Activated CD8-positive, alpha-beta memory T cell treated with anti-CD3 and anti-CD28 coated beads, Interleukin-2, amount 50 U/mL, for 1 hour (primary cell): ENCODE measurements around the gene PHF5A.

ENCODE experiments used
- DNase-seq: peaks from one replicate; pipeline ENCODE4 v3.0.0-alpha.2; 2020; ENCODE audit errors: extremely low read depth

PHF5A gene, protein sequence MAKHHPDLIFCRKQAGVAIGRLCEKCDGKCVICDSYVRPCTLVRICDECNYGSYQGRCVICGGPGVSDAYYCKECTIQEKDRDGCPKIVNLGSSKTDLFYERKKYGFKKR

DNA sequence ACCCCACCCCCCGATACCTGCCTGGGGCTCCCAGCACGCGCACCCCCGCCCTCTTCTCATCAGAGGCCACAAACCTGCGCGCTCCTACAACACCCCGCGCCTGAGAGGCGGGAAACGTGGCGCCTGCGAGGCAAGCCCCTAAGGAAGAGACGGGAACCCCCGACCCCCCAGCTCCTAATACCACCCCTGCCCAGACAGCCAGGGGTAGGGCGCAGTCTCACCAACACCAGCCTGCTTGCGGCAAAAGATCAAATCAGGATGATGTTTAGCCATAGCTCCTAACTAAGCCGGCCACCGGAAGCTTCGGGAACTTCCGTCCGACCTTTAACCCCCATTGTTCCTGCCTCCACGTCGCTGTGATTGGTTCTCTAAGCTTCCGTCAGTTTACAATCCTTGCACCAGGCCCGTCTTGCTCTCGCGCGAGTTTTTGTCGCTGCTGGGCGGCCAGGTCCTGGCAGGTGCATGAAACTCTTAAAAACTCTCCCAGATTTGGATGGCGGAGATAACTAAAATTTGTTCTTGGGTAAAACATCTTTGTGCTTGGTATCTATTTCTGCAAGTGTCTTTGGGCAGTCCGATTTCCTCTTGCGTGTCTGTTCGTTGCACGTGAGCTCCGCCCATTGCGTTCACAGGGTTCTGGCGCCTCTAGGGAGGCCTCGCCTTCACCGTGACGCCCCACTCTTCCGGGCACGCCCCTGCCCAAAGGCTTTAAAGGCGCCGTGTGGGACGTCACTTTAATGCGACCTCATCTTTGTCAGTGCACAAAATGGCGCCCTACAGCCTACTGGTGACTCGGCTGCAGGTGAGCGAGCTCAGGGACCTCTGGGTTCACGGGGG, at the start of gene PHF5A, which contains the start of gene ACO2:
Gene PHF5A (minus strand): TSS at position 312 of the 837 bp plus-strand sequence. CDS start 39 bp downstream, at position 273.
Gene ACO2 (plus strand): TSS at position 737 of the 837 bp plus-strand sequence. CDS start 30 bp downstream, at position 767.
- peak; percentile 95 for DNase-seq

DNA sequence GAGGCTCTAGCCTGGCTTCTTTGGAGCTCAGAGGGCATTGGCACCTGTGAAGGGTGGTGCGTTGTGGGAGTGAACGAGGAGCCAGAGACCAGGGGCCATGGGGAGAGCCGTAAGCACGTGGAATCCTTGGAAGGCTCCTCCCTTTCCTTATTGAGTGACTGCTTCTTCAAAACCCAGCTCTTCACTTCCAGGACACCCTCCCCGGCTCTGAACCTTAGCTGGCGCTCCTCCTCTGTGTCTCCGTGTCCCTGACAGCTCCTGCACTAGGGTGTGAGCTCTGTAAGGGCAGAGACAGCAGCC, 49.5 kb upstream of the PHF5A start:
- DNase-seq, result no peak

DNA sequence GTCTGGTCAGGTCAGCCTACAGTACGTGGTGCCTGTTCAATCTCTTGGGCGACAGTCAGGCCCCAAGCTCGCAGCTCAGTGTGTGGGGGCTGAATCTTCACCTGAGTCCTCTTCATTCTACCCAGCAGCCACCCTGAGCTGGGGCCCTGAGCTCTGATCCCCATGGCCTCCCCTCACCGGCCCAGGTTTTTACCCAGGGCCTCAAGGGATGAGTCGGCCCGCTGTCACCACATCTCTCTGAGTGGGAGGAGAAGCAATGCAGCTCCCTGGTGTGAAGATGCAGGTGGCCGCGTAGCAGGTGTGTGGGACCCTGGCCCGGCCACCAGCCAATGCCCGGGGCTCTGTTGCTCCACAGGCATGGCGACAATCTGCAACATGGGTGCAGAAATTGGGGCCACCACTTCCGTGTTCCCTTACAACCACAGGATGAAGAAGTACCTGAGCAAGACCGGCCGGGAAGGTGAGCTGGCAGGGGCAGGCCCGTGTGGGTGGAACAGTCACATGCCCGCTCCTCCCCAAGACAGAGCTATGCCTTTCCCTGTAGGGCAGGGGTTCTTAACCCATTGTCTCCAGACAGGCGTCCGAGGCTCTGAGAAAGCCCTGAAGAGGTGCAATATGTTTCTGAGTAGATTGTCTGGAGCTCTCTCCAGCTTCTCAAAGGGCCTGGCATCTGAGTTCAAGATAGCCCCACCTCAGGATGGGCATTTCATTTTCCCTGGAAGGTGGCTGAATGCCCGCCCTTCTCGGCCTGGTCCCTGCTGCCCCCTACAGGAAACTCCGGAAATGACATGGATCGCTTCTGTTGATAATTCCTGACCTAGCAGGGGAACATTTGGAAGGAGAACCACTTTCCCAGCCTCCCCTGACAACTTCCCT, 48.9 kb upstream of the PHF5A start:
- DNase-seq, result no peak

DNA sequence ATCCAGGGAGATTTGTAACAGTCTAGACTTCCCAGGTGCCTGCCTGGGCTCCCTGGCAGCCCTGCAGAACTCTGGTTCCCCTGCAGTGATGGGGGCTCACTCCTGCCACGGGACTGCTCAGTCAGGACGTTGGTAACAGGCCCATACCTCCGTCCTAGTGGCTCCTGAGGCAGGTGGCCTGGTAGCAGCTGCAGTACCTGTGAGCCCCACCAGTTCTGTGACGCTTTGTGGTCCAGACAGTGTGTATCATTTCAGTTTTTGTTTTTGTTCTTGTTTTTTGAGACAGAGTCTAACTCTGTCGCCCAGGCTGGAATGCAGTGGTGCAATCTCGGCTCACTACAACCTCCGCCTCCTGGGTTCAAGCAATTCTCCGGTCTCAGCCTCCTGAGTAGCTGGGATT, 48.0 kb upstream of the PHF5A start:
- DNase-seq, result no peak

DNA sequence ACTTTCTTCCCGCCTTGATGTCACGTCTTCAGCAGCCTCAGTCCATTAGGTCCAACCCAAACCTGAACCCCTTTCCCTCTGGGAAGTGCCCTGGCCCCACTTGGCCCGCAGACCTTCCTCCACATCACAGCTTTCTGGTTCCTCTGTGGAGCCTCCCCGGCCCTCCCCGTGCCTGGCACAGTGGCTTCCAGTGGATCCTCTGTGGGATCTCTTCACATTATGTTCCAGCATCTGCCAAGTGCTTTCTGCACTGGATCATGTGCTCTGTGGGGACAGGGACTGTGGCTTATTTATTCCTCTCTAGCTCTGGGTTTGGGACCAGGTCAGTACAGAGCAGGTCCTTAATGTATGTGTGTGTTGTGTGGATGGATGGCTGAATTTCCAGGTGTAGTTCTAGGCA, 44.9 kb upstream of the PHF5A start:
- DNase-seq, result no peak

DNA sequence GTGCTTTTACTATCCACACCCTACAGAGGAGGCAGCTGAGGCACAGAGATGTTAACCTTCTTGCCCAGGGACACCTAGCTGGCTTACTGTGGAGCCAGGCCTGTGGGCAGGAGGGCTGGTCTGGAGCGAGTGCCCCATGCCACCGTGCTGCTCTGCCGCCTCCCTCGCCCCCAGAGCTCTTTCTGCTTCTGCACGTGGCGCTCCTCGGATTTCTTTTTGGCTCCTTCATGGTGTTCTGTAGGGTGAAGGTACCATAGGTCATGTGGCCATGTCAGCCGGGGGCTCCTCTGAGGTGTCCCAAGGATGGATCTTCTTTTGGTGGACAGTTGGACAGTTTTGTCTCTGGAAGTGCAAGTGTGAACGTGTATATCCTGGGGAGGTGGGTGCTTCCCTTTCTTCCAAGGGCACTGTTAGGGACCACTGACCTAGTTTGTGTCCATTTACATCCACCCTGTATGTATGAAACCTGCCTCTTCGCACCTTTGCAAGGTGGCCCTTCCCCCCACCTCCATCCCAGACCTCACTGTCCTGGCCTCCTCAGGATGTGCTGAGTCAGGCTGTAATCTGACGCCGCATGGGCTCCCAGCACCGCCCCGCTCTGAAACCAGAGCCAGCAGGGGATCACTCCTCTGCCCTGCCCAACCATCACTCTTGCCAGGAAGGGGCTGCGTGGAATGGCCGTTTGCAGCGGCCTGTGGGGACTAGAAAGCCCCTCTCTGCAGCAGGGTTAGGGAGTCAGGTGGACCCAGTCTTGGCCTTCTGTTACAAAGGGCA, 44.1 kb upstream of the PHF5A start:
- no peak for DNase-seq

DNA sequence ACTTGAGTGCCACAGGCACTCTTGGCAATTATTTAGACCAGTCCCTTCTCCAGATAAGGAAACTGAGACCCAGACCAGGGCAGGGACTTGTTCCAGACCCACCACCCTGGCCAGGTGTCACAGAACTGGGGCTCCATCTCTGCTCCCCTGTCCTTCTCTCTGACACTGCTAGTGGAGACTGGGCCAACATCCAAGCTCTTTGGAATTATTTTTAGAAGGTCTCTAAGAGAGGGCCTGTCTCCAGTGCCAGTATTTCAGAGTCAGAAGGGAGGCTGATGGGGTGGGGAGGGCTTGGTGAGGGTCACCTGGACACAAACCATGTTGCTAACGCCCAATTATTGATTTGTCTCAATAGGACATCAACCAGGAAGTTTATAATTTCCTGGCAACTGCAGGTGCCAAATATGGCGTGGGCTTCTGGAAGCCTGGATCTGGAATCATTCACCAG, 43.1 kb upstream of the PHF5A start:
- DNase-seq, result no peak

DNA sequence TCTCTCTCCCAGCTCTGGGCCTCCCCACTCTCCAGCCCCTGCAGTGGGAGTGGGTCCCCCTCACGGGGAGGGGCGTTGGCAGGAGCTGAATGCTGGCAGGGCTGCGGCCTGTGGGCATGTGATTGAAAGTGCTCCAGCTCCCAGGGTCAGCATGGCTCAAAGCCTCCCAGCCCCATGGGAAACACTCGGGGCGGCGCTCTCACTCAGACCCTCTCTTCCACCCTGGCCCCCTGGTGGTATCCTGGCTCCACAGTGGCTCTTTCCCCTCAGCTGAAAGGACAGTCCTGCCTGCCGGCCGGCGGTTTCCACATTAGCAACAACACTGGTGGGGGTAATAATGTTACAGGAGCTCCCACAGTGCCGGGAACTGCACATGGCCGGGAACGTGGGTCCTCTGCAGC, 40.3 kb upstream of the PHF5A start:
- DNase-seq, result no peak

DNA sequence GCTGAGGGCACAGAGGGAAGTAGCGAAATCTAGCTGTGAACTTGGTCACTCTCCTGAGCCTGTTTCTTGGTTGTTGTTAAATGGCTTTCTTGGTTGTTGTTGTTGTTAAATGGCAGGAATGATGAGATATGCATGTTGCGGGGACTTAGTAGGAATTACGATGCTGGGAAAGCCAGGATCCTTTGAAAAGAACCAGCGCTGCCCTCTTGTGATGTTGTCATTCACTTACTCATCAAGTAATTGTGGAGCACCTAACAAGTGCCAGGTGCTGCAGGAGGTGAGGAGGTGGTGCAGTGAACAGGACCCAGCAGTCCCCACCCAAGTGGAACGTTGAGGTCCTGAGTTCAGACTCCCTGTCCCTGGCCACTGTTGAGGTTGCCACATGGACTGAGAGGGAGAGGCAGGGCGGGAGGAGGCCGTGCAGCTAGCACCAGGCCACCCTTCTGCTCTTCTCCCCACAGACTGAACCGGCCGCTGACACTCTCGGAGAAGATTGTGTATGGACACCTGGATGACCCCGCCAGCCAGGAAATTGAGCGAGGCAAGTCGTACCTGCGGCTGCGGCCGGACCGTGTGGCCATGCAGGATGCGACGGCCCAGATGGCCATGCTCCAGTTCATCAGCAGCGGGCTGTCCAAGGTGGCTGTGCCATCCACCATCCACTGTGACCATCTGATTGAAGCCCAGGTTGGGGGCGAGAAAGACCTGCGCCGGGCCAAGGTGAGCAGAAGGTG, 39.0 kb upstream of the PHF5A start:
- DNase-seq, result no peak

DNA sequence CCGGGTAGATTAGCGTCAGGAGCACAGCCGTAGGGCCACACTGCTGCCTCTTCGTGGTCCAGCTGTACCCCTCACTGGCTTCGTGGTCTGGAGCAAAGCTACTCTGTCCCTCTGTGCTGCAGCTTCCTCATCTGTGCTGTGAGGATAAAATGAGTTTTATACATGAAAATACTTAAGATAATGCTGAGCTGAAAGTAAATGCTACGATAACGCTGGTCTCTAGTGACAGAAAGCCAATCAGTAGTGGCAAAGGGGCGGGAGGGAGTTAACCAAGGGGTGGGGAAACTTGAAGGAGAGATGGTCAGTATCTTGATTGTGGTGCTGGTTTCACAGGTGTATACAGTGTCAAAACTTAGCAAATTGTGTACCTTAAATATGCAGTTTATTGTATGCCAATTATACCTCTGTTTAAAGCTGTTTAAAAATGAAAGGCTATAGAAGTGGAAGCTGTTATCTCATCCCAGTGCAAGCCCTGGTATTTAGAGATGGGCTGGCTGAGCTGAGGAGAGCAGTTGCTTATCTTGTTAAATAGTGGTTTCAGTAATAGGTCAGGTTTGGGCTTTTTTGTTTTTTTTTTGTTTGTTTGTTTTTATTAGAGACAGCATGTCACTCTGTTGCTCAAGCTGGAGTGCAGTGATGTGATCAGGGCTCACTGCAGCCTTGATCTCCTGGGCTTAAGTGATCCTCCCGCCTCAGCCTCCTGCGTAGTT, 37.2 kb upstream of the PHF5A start:
- no peak for DNase-seq

DNA sequence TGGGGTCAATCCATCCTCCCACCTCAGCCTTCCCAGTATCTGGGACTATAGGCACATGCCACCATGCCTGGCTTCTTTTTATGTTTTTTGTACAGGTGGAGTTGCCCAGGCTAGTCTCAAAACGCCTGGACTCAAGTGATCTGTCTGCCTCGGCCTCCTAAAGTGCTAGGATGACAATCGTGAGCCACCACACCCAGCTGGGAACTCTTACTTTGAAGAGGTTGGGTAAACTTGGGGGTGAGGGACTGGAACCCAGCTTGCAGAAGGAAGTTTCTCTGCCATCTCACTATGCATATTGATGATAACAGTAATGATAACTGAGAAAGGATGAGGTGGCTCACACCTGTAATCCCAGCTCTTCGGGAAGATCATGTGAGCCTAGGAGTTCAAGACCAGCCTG, 36.3 kb upstream of the PHF5A start:
- DNase-seq, result no peak

DNA sequence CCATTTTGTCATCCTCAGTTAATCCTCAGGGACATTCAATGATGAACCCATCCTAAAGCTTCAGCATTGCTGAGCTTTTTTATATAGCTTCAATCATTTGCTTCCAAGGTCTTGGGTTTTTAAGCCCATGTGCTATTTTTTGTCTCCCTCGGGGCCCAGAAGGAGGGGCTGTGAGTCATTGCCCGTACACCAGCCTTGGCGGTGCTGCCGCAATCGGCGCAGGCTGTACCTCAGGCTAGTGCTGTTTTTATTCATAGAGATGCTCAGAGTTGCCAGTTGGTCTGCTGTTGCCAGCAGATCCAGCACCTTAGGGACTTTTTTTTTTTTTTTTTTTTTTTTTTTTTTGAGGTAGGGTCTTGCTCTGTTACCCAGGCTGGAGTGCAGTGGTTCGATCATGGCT, 35.9 kb upstream of the PHF5A start:
- DNase-seq, result no peak

DNA sequence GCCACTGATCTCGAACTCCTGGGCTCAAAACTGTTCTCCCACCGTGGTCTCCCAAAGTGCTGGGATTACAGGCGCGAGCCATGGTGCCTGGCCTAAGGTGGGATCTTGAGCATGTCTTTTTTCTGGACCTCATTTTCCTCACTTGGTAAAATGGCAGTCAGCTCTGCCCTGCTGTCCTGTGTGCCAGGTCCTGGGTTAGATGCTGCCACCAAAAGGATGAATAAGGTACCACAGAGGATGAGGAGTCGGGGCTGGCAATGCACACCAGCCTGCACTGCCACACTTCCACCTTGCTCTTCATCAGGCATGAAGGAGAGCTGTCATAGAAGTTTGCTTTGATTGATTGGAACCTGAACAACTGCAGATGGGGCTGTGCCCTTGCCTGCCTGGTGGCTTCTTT, 32.7 kb upstream of the PHF5A start:
- DNase-seq, result no peak

DNA sequence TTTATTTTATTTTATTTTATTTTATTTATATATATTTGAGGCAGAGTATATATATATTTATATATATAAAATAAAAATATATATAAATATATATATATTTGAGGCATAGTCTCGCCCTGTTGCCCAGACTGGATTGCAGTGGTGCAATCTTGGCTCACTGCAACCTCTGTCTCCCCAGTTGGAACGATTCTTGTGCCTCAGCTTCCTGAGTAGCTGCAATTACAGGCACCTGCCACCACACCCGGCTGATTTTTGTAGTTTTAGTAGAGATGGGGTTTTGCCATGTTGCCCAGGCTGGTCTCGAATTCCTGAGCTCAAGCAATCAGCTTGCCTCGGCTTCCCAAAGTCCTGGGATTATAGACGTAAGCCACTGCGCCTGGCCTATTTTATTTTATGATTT, 31.8 kb upstream of the PHF5A start:
- DNase-seq, result no peak

DNA sequence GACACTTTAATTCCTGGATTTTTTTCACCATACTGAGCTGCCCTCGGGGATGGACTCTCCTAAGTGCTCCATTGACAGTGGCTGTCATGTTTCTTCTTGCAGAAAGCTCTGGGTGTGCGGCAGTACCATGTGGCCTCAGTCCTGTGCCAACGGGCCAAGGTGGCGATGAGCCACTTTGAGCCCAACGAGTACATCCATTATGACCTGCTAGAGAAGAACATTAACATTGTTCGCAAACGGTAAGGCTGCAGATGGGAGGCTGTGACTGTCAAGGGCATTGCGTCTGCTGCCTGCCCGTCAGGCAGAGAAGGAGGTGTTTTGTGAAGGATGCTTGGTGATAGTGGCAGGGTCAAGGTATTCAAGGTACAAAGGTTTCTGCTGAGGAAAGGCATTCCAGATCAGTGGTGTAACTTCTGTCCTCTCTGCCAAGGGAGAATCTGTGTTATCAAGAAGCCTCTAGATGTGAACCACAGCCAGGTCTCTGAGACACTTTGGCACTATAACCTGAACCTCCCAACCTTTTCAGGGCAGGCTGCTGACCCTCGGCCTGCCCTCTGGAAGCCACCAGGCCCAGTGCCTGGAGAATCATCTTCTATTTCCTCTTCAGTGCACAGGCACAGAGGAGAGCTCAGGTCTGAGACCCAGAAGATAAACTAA, 31.3 kb upstream of the PHF5A start:
- DNase-seq, result no peak

DNA sequence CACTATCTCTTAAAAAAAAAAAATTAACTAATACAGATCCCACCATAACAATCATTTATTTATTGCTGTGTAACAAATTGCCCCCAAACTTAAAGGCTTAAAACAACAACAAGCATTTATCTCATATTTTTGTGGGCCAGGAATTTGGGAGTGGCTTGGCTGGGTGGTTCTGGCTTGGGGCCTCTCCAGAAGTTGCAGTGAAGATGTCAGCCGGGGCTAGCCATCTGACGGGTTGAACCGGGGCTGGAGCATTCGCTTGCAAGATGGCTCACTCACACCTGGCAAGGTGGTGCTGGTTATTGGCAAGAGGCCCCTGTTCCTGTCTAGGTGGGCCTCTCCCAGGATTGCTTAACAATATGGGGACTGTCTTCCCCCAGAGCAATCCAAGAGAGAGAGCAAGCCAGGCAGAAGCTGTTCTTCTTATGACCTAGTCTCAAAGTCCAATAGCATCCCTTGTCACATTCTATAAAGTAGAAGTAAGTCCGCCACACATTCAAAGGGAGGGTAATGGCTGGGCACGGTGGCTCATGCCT, 29.9 kb upstream of the PHF5A start:
- DNase-seq, result no peak

DNA sequence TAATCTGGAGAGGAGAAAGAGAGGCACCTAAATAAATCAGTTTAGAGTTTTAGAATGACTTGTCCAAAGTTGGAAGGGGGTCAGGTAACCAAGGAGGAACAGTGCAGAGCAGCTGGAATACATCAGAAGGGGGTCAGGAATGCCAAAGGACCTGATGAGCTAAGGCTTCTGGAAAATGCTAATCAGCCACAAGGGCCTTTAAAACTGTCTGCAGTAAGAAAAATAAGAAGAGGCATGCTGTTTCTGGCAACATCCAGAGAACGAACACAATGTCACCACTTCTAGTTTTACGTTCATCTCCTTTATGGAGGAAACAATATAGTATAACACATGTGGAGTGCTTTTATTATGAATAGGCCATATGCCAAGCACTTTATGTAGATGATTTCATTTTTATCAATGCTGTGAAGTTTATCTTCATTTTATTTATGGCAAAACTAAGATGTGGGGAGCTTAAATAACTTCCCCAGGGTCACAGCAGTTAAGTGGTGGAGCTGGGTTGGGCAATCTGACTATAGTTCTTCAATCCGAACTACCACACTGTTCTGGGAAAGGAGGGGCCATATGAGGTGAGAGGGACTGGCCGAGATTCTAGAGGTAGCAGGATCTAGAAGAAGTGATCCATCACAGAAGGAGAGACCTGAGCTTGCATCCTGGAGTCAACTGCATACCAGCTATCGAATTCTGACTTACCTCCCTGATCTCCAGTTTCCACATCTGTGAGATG, 23.0 kb upstream of the PHF5A start:
- DNase-seq, result no peak

DNA sequence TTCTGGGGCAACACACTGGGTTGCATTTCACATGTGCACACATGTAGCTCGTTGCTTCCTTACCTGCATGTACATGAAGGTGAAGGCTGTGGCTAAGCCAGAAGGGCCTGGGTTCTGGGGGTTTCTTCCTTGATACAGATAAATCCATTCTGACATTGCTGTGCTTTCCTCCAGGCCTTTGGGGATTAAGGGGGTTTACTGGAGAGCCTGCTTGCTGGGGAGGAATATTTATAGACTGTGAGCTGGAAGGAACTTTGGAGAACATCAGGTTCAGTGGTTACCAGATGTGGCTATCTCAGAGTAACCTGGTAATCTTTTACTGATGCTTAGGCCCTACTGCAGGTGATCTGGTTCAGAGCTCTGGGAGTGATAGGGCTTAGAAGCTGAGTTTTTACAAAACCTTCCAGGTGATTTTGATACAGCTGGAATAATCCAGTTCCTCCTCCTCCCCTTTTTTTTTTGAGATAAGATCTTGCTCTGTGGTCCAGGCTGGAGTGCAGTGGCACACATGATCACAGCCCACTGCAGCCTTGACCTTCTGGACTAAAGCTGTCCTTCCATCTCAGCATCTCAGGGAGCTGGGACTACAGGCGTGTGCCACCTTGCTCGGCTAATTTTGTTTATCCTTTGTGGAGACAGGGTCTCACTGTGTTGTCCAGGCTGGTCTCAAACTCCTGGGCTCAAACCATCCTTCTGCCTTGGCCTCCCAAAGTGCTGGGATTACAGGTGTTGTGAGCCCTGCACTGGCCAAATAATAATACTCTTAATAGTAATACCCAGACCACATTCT, 20.3 kb upstream of the PHF5A start:
- DNase-seq, result no peak
